Measurements from ENCODE around the gene RIPOR2.

The RIPOR2 gene

GRCh38 chr6:24859608-24860200 is 76.1 kb downstream of the RIPOR2 start:
- H3K4me3 ChIP-seq (ENCODE audit: low read depth, low read length): no peak overlapping the region
- CTCF ChIA-PET: interaction anchor here (1.1 to 16.5 kb wide), 4 partner anchors 11 to 210 kb away, joined by 3 to 188 read pairs (median 70); no protein-coding TSS in a partner anchor
- no peak for TF ChIP-seq CTCF (IDR thresholded peaks at IDR 0.05; ENCODE audit: insufficient read depth, low read length, missing control alignments)
- DNase-seq (ENCODE audit: low read depth, low spot score): no peak
- POLR2A ChIA-PET: no interaction called here

GRCh38 chr6:24859132-24859531 is 76.6 kb downstream of the RIPOR2 start:
- ChIA-PET POLR2A (no interaction called here), CTCF (interaction anchor here (1.3 to 16.5 kb wide), 4 partner anchors 134 to 210 kb away, joined by 4 to 188 read pairs (median 101); no protein-coding TSS in a partner anchor)
- DNase-seq (ENCODE audit: low read depth, low spot score): no peak
- H3K4me3 ChIP-seq (ENCODE audit: low read depth, low read length): no peak overlapping the region
- no peak for TF ChIP-seq CTCF (IDR thresholded peaks at IDR 0.05; ENCODE audit: insufficient read depth, low read length, missing control alignments)

GRCh38 chr6:24858177-24858653 is 77.5 kb downstream of the RIPOR2 start:
- ChIA-PET POLR2A (no interaction called here), CTCF (interaction anchor here (1.0 to 16.5 kb wide), 10 partner anchors 8 to 211 kb away, joined by 3 to 188 read pairs (median 15); no protein-coding TSS in a partner anchor)
- DNase-seq (ENCODE audit: low read depth, low spot score): no peak
- TF ChIP-seq CTCF (IDR thresholded peaks at IDR 0.05; ENCODE audit: insufficient read depth, low read length, missing control alignments): no peak
- no peak overlapping the region for H3K4me3 ChIP-seq (ENCODE audit: low read depth, low read length)

- no peak overlapping the region for H3K4me3 ChIP-seq (ENCODE audit: low read depth, low read length)
- CTCF ChIA-PET: interaction anchor here (0.7 to 16.5 kb wide), 22 partner anchors 10 to 272 kb away, joined by 3 to 188 read pairs (median 6); no protein-coding TSS in a partner anchor
- POLR2A ChIA-PET: no interaction called here
- DNase-seq (ENCODE audit: low read depth, low spot score): no peak
- TF ChIP-seq CTCF (IDR thresholded peaks at IDR 0.05; ENCODE audit: insufficient read depth, low read length, missing control alignments): no peak
These were observed 78.7 kb downstream of the RIPOR2 start for GRCh38 chr6:24856901-24857670.

GRCh38 chr6:24856246-24856599 is 79.5 kb downstream of the RIPOR2 start:
- no peak for DNase-seq (ENCODE audit: low read depth, low spot score)
- CTCF ChIA-PET: interaction anchor here (0.7 to 16.5 kb wide), 28 partner anchors 10 to 401 kb away, joined by 3 to 188 read pairs (median 4); no protein-coding TSS in a partner anchor
- TF ChIP-seq CTCF (IDR thresholded peaks at IDR 0.05; ENCODE audit: insufficient read depth, low read length, missing control alignments): no peak
- POLR2A ChIA-PET: interaction anchor here (0.8 kb wide), 1 partner anchor 318 kb away, joined by 4 read pairs; no protein-coding TSS in a partner anchor
- no peak overlapping the region for H3K4me3 ChIP-seq (ENCODE audit: low read depth, low read length)

Data from AG04449 (cell line).